K562 (cell line): ENCODE measurements around the gene SLIT1. TPM values are rescaled to one million over a fixed set of nuclear protein-coding genes. Genes with fewer than 3 reads are reported as not detected.

ENCODE experiments used
- ATAC-seq: fragments of 200-7000 bp; cut with Tn5 transposase; 3 replicates; pipeline ENCODE4 v1.9.1; 2020; ENCODE audit warnings: moderate library complexity
- BruUV-seq: library from RNA; stranded (reverse); fragments of 400-500 nt; replicated peaks from 2 replicates; lab custom pipeline; 2021; lab: Mats Ljungman, UMichigan
- CTCF ChIA-PET: fragments of 300-600 bp; formaldehyde crosslinking; extraction: SDS; loops from one replicate; lab custom pipeline; 2021; ENCODE audit warnings: low intra/inter-chr PET ratio; lab: Yijun Ruan, JAX
- POLR2A ChIA-PET: fragments of 300-600, 350-650 bp; sonication (Branson Sonifier 250); formaldehyde crosslinking; extraction: SDS; loops from one replicate; lab custom pipeline; 2021; ENCODE audit warnings: antibody characterized with exemption, inconsistent platforms; lab: Yijun Ruan, JAX
- DNase-seq, 4 experiments: peaks; one replicate each; pipeline versions ENCODE4 v3.0.0 to v3.0.0-alpha.2; 2011 to 2018; ENCODE audit warnings: low spot score in 3 of 4, mixed read lengths in 3 of 4; ENCODE audit errors: extremely low read depth in 1 of 4
- FAIRE-seq: peaks from 2 replicates; lab custom pipeline; 2011; peaks lifted over from hg19 to GRCh38; lab: Jason Lieb, UNC
- H2AFZ ChIP-seq: 2 replicates; pipeline ENCODE4 v1.6.0; 2011; ENCODE audit warnings: low read depth, low read length, control low read depth, inconsistent platforms
- H3K27ac ChIP-seq: fragments of 200-600 bp; 3 replicates; pipeline ENCODE4 v1.8.0; 2011; ENCODE audit warnings: low read depth, mild to moderate bottlenecking, control low read depth, inconsistent platforms, low read length, moderate library complexity, mixed read lengths; ENCODE audit errors: extremely low read depth
- H3K27me3 ChIP-seq, 2 experiments: fragments of 300-600 bp in 1 of 2; 2 replicates in 1 of 2; 3 replicates in 1 of 2; pipeline versions ENCODE4 v1.6.0 to v1.8.0; 2011; ENCODE audit warnings: inconsistent platforms in 2 of 2, low read length in 2 of 2, mild to moderate bottlenecking in 1 of 2, mixed read lengths in 1 of 2, moderate library complexity in 1 of 2; ENCODE audit not compliant: control insufficient read depth in 2 of 2, insufficient read depth in 2 of 2
- H3K36me3 ChIP-seq: fragments of 300-600 bp; 3 replicates; pipeline ENCODE4 v1.8.0; 2011; ENCODE audit warnings: mild to moderate bottlenecking, low read length, inconsistent platforms; ENCODE audit not compliant: control insufficient read depth, insufficient read depth
- H3K4me1 ChIP-seq, 2 experiments: fragments of 200-600 bp in 1 of 2; replicated peaks in 1 of 2; 2 replicates in 1 of 2; 3 replicates in 1 of 2; pipeline versions ENCODE4 v1.5.1 to v1.8.0; 2011; ENCODE audit warnings: inconsistent platforms in 2 of 2, low read length in 2 of 2, mild to moderate bottlenecking in 1 of 2, mixed read lengths in 1 of 2, moderate library complexity in 1 of 2; ENCODE audit not compliant: control insufficient read depth in 2 of 2, insufficient read depth in 2 of 2
- H3K4me2 ChIP-seq: 2 replicates; pipeline ENCODE4 v1.6.1; 2011; ENCODE audit warnings: low read length, control low read depth, inconsistent platforms, mixed read lengths; ENCODE audit not compliant: insufficient read depth
- H3K4me3 ChIP-seq: fragments of 200-600 bp; sonication (generic), shearing (Covaris generic); 2 replicates; pipeline ENCODE4 v1.5.1; 2016; ENCODE audit warnings: control low read depth, inconsistent platforms
- H3K79me2 ChIP-seq: fragments of 200-600 bp; 3 replicates; pipeline ENCODE4 v1.8.0; 2011; ENCODE audit warnings: low read length, inconsistent platforms; ENCODE audit not compliant: control insufficient read depth, insufficient read depth
- H3K9ac ChIP-seq, 2 experiments: 2 replicates each; pipeline versions ENCODE4 v1.6.0 to v1.6.1; 2011; ENCODE audit warnings: low read depth in 2 of 2, low read length in 2 of 2, control low read depth in 1 of 2, inconsistent platforms in 1 of 2, mild to moderate bottlenecking in 1 of 2, mixed read lengths in 1 of 2; ENCODE audit not compliant: insufficient read depth in 1 of 2
- H3K9me1 ChIP-seq: one replicate; pipeline ENCODE4 v1.6.0; 2011; ENCODE audit warnings: inconsistent platforms, mild to moderate bottlenecking, low read length, moderate library complexity; ENCODE audit not compliant: control insufficient read depth, insufficient read depth
- H3K9me3 ChIP-seq: replicated peaks from 2 replicates; pipeline ENCODE4 v1.5.1; 2011; ENCODE audit warnings: low read depth, low read length, inconsistent platforms; ENCODE audit not compliant: control insufficient read depth, insufficient read depth
- H4K20me1 ChIP-seq: replicated peaks from 2 replicates; pipeline ENCODE4 v1.6.1; 2011; ENCODE audit warnings: low read length, inconsistent platforms, mixed read lengths; ENCODE audit not compliant: control insufficient read depth, insufficient read depth
- CREBBP ChIP-seq: IDR thresholded peaks from one replicate; pipeline ENCODE4 v1.6.1; 2012; ENCODE audit warnings: low read depth, mild to moderate bottlenecking, control low read depth, inconsistent platforms, low read length
- MECOM ChIP-seq: fragments of 250-450 bp; sonication (Bioruptor Pico); IDR thresholded peaks from 2 replicates; pipeline ENCODE4 v1.8.0; 2022; ENCODE audit warnings: inconsistent platforms
- NFIC ChIP-seq: fragments of 450-650 bp; IDR thresholded peaks from 2 replicates; pipeline ENCODE4 v1.6.1; 2017; ENCODE audit warnings: mild to moderate bottlenecking, inconsistent platforms
- ZNF695 ChIP-seq: fragments of 450-650 bp; formaldehyde crosslinking; IDR thresholded peaks from 2 replicates; pipeline ENCODE4 v1.4.0; 2020; ENCODE audit warnings: mild to moderate bottlenecking, moderate library complexity
- WGBS: fragments of 100-300 bp; shearing (Covaris generic); methylation state at CpG from one replicate; pipeline ENCODE4 v1.1.6; 2016; ENCODE audit warnings: low coverage, mixed read lengths; ENCODE audit not compliant: insufficient coverage; ENCODE audit errors: missing lambda C conversion rate; 5-methylcytosine and 5-hydroxymethylcytosine counted together
- in situ Hi-C: fragments of 300-500 bp; cut with MboI; formaldehyde crosslinking; loops from 4 replicates; pipeline ENCODE4 v1.15.0; 2018; ENCODE audit warnings: inconsistent platforms, mixed read lengths
- intact Hi-C: fragments of 100-400 bp; cut with micrococcal nuclease; formaldehyde crosslinking; loops from 2 replicates; pipeline ENCODE4 v1.14.2; 2022
- polyA plus RNA-seq, 8 experiments: library from polyadenylated mRNA; depleted of rRNA in 4 of 8; stranded (reverse) in 5 of 8; unstranded in 3 of 8; fragments of >200 nt; fragmentation: Nextera tagmentation in 2 of 8; fragmentation: Illumina TruSeq in 1 of 8; extraction: Ambion mirVana in 2 of 8; extraction: Trizol in 1 of 8; gene quantifications; 2 replicates each; pipeline versions ENCODE4 v1.2.1 to v1.2.3, GENCODE V29; 2011 to 2014; ENCODE audit warnings: inconsistent platforms in 1 of 8, missing spikeins in 1 of 8
- total RNA-seq, 7 experiments: library from RNA; depleted of rRNA in 6 of 7; stranded (reverse); fragments of >200 nt in 6 of 7; fragmentation: Illumina TruSeq in 2 of 7; extraction: Trizol in 2 of 7; gene quantifications; 2 replicates each; pipeline versions ENCODE4 v1.2.1 to v1.2.3, GENCODE V29; 2011 to 2021; ENCODE audit warnings: low replicate concordance in 1 of 7
- TF ChIP-seq, protein P1 (sequence below): sonication (generic); formaldehyde crosslinking; IDR thresholded peaks from 2 replicates; pipeline ENCODE4 v1.8.0; 2023; ENCODE audit warnings: mild to moderate bottlenecking, missing genetic modification reagents
- TF ChIP-seq, protein P2 (sequence below): fragments of 250-450 bp; sonication (Bioruptor Pico); IDR thresholded peaks from 2 replicates; pipeline ENCODE4 v1.5.0; 2020; ENCODE audit warnings: mild to moderate bottlenecking, borderline replicate concordance

Gene SLIT1
- total and polyA plus RNA-seq, 9 of the 15 experiments (the other 6 are each of a cell fraction or from before 2014, with no cell fraction given), result 0.01 to 0.11 (median 0.04) TPM; not detected in 3

DNA sequence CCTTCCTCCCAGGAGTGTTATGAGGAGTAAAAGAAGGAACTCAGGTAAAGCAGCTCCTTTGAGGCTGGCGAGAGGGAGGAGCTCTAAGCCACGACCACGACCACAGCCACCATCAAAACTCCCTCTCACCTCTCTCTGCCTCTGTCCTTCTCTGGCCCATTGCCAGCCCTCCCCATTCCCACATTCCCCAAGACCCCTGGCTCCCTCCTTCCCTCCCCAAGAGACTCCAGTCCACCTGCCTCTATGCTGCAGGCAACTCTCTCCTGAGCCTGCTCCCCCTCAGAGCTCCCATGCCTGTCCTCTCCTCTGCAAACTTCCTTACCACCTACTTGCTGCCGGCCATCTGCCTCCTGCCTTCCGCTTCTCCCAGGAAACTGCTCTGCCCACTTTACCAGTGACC lies 9.5 kb downstream of the SLIT1 start:
- no peak for ATAC-seq
- in situ Hi-C loops, result no loop called here
- POLR2A ChIA-PET, result interaction anchor here (1.5 kb wide), 1 partner anchor 12 kb away, joined by 4 read pairs; no protein-coding TSS in a partner anchor

More for the DNA sequence above, 9.5 kb downstream of the SLIT1 start:
- intact Hi-C loops, result no loop called here
- H3K27me3 ChIP-seq, result peaks cover 16 to 47% of the 10 kb centered on the region in 2 experiments; a peak in 3 of 5 replicates
- H3K27ac ChIP-seq, result no peak overlapping the region
- peaks cover 0 to 4% of the 10 kb centered on the region in 2 experiments; a peak in 2 of 5 replicates for H3K4me1 ChIP-seq
- no peaks in the 10 kb centered on the region for H3K9me1 ChIP-seq
- no peak overlapping the region for H2AFZ ChIP-seq
- H4K20me1 ChIP-seq, result no peaks in the 10 kb centered on the region
- WGBS, result 0% methylated on average over 2 of the region's 5 CpGs
- H3K4me2 ChIP-seq, result no peak overlapping the region
- H3K36me3 ChIP-seq, result no peaks in the 10 kb centered on the region
- H3K4me3 ChIP-seq, result no peak overlapping the region
- no peaks in the 10 kb centered on the region for H3K79me2 ChIP-seq
- FAIRE-seq, result no peak
- no peak overlapping the region for H3K9ac ChIP-seq
- TF ChIP-seq CREBBP (no peak), MECOM (CRISPR knock-in tag) (no peak), NFIC (peak; percentile 37; the same call in 1 of the 2 replicates), ZNF695 (CRISPR knock-in tag) (no peak)
- TF ChIP-seq, protein P1, sequence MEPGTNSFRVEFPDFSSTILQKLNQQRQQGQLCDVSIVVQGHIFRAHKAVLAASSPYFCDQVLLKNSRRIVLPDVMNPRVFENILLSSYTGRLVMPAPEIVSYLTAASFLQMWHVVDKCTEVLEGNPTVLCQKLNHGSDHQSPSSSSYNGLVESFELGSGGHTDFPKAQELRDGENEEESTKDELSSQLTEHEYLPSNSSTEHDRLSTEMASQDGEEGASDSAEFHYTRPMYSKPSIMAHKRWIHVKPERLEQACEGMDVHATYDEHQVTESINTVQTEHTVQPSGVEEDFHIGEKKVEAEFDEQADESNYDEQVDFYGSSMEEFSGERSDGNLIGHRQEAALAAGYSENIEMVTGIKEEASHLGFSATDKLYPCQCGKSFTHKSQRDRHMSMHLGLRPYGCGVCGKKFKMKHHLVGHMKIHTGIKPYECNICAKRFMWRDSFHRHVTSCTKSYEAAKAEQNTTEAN (CRISPR knock-in tag), result no peak
- TF ChIP-seq, protein P2, sequence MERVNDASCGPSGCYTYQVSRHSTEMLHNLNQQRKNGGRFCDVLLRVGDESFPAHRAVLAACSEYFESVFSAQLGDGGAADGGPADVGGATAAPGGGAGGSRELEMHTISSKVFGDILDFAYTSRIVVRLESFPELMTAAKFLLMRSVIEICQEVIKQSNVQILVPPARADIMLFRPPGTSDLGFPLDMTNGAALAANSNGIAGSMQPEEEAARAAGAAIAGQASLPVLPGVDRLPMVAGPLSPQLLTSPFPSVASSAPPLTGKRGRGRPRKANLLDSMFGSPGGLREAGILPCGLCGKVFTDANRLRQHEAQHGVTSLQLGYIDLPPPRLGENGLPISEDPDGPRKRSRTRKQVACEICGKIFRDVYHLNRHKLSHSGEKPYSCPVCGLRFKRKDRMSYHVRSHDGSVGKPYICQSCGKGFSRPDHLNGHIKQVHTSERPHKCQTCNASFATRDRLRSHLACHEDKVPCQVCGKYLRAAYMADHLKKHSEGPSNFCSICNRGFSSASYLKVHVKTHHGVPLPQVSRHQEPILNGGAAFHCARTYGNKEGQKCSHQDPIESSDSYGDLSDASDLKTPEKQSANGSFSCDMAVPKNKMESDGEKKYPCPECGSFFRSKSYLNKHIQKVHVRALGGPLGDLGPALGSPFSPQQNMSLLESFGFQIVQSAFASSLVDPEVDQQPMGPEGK (CRISPR knock-in tag), result no peak
- TF ChIP-seq, all 486 proteins: peak for 1
- no TSS peak for BruUV-seq
- no peak for DNase-seq
- CTCF ChIA-PET, result no interaction called here
- no peaks in the 10 kb centered on the region for H3K9me3 ChIP-seq
